ENCODE measurements around the gene PPP1R15B. TPM values are rescaled to one million over a fixed set of nuclear protein-coding genes. Genes with fewer than 3 reads are reported as not detected.

PPP1R15B gene
- total RNA-seq, 1 experiment from 2014 or later = 69.3 TPM

GRCh38 chr1:204367193-204367858 lies 44.3 kb downstream of the PPP1R15B start:
- no TSS peak for BruUV-seq (replicated peaks)
- intact Hi-C loops (cut with micrococcal nuclease) = no loop called here

More at GRCh38 chr1:204367193-204367858, 44.3 kb downstream of the PPP1R15B start:
- Histone ChIP-seq H3K27ac (ENCODE audit: low read depth, low read length) (no peak overlapping the region), H3K9me2 (ENCODE audit: insufficient read depth) (no peaks in the 10 kb centered on the region), H3K79me2 (ENCODE audit: insufficient read depth, low read length) (no peaks in the 10 kb centered on the region), H4K20me1 (ENCODE audit: insufficient read depth) (no peaks in the 10 kb centered on the region), H3K36me3 (ENCODE audit: control insufficient read depth in 1 of 2, insufficient read depth in 2 of 2, low read length in 2 of 2) (peaks cover 0 to 13% of the 10 kb centered on the region in 2 experiments; a peak in 1 of 4 replicates), H3K4me3 (replicated peaks in 1 of 2; ENCODE audit: low read depth in 1 of 2, low read length in 2 of 2) (no peak overlapping the region), H3K4me2 (ENCODE audit: low read length) (no peak overlapping the region), H2AFZ (ENCODE audit: low read depth, low read length, poor library complexity, severe bottlenecking) (no peak overlapping the region), H3K9me3 (ENCODE audit: control insufficient read depth in 1 of 2, insufficient read depth in 1 of 2, low read depth in 1 of 2, low read length in 2 of 2) (no peaks in the 10 kb centered on the region), H3K27me3 (ENCODE audit: insufficient read depth, low read length) (no peaks in the 10 kb centered on the region), H3K4me1 (ENCODE audit: control insufficient read depth in 1 of 2, insufficient read depth in 2 of 2, low read length in 2 of 2) (peaks cover 6 to 13% of the 10 kb centered on the region in 2 experiments; a peak in 3 of 4 replicates), H3K9ac (ENCODE audit: low read length) (no peak overlapping the region)
- TF ChIP-seq POLR2AphosphoS5 (IDR thresholded peaks at IDR 0.05; ENCODE audit: low read depth, low read length) (no peak), ZFX (IDR thresholded peaks at IDR 0.05) (no peak), EZH2 (IDR thresholded peaks at IDR 0.05) (no peak), ZBTB33 (IDR thresholded peaks at IDR 0.05; ENCODE audit: extremely low read depth, insufficient replicate concordance, low read length) (no peak), SRF (IDR thresholded peaks at IDR 0.05; ENCODE audit: low read depth) (no peak), SP1 (IDR thresholded peaks at IDR 0.05; ENCODE audit: low read depth) (no peak), CTCF (IDR thresholded peaks at IDR 0.05 in 2 of 3, conservative IDR thresholded peaks at IDR 0.05 in 1 of 3; ENCODE audit: borderline replicate concordance in 1 of 3, insufficient read depth in 1 of 3, low read depth in 2 of 3, low read length in 2 of 3) (no peak), ZNF274 (IDR thresholded peaks at IDR 0.05; ENCODE audit: low read depth, low read length) (no peak), FOSL1 (IDR thresholded peaks at IDR 0.05; ENCODE audit: low read depth) (no peak)
- ChIA-PET POLR2A (no interaction called here), CTCF (interaction anchor here (0.9 to 1.3 kb wide), 3 partner anchors 31 to 205 kb away, joined by 3 read pairs; no protein-coding TSS in a partner anchor), RAD21 (ENCODE audit: low non-redundant PET in 1 of 2, low total read pairs in 2 of 2, uncharacterized antibody in 2 of 2, unreplicated experiment in 2 of 2) (no interaction called here)
- ATAC-seq = no peak
- DNase-seq (ENCODE audit: low read depth, low spot score) = no peak

All from HCT116 (cell line).